ENCODE results near the gene SMYD2.

DNA sequence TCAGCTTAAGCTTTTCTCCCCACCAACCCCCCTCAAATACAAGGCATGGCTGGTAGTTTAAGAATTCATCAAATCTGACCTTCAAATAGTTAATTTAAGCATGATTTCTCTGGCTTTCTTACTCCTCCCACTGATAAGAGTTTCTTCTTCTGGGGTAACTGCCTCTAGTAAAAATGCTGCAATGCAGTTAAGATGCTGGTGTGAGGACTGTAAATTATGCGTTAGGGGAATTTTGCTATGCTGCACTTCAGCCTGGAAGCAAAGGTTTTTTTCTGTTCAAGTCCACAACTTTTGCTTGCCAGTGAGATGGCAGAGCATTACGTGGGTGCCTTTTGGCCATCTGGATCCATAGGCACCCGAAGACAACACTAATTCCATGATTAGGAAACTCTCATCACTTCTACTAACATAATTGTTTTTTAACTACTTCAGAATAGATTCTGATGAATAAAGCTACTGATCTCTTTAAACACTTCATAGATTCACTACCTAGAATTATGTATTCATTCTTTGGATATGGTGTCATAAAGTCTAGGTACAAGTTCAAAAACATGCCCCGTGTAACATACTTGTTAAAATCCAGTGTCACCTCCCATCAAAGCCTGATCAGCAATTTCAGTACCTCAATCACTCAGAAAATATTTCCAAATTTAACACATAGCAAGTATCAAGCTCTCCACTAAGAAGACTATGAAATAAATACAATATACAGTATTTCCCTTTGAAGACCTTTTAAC, 8.8 kb upstream of the SMYD2 start:
- TF ChIP-seq, protein P1, sequence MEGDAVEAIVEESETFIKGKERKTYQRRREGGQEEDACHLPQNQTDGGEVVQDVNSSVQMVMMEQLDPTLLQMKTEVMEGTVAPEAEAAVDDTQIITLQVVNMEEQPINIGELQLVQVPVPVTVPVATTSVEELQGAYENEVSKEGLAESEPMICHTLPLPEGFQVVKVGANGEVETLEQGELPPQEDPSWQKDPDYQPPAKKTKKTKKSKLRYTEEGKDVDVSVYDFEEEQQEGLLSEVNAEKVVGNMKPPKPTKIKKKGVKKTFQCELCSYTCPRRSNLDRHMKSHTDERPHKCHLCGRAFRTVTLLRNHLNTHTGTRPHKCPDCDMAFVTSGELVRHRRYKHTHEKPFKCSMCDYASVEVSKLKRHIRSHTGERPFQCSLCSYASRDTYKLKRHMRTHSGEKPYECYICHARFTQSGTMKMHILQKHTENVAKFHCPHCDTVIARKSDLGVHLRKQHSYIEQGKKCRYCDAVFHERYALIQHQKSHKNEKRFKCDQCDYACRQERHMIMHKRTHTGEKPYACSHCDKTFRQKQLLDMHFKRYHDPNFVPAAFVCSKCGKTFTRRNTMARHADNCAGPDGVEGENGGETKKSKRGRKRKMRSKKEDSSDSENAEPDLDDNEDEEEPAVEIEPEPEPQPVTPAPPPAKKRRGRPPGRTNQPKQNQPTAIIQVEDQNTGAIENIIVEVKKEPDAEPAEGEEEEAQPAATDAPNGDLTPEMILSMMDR (IDR thresholded peaks at IDR 0.05), result no peak
- TF ChIP-seq EP300 (IDR thresholded peaks at IDR 0.05), result no peak
- TF ChIP-seq POLR2AphosphoS5 (IDR thresholded peaks at IDR 0.05), result no peak
